Suprapubic skin (tissue), 4 donors: ENCODE measurements around the gene PPP1R3G. TPM values are rescaled to one million over a fixed set of nuclear protein-coding genes. Genes with fewer than 3 reads are reported as not detected.
"Not testable (repeated sequence)": the region's sequence is repeated elsewhere in the genome, so short reads cannot be mapped to it uniquely, and the experiment has no call there.

ENCODE experiments used
- DNase-seq, 2 donors: peaks; one replicate each; pipeline ENCODE4 v3.0.0-alpha.2; 2019; ENCODE audit warnings: low spot score in 2 of 2
- H3K27ac ChIP-seq: fragments of 200-600 bp; sonication (generic); one replicate; pipeline ENCODE4 v1.5.1; 2019
- H3K27me3 ChIP-seq: fragments of 200-600 bp; sonication (generic); one replicate; pipeline ENCODE4 v1.5.1; 2019
- H3K36me3 ChIP-seq: fragments of 200-600 bp; sonication (generic); one replicate; pipeline ENCODE4 v1.5.1; 2019
- H3K4me1 ChIP-seq: fragments of 200-600 bp; sonication (generic); one replicate; pipeline ENCODE4 v1.5.1; 2019
- H3K4me3 ChIP-seq: fragments of 200-600 bp; sonication (generic); one replicate; pipeline ENCODE4 v1.5.1; 2019; ENCODE audit warnings: mild to moderate bottlenecking
- H3K9me3 ChIP-seq: fragments of 200-600 bp; sonication (generic); one replicate; pipeline ENCODE4 v1.5.1; 2019
- EP300 ChIP-seq: sonication (generic); formaldehyde crosslinking; IDR thresholded peaks from one replicate; pipeline ENCODE4 v1.6.1; 2017; ENCODE audit warnings: antibody characterized with exemption
- POLR2A ChIP-seq, 2 donors: fragments of 450-650 bp; IDR thresholded peaks; one replicate each; pipeline ENCODE4 v1.6.1; 2017; ENCODE audit warnings: antibody characterized with exemption in 2 of 2, mild to moderate bottlenecking in 2 of 2, moderate library complexity in 2 of 2
- POLR2AphosphoS5 ChIP-seq, 3 donors: sonication (generic); formaldehyde crosslinking; IDR thresholded peaks; one replicate each; pipeline ENCODE4 v1.6.1; 2017; ENCODE audit warnings: antibody characterized with exemption in 3 of 3
- WGBS: methylation state at CpG from one replicate; pipeline ENCODE4 v1.1.5; 2018; 5-methylcytosine and 5-hydroxymethylcytosine counted together
- total RNA-seq, 4 donors: library from RNA; depleted of rRNA; stranded (reverse); fragments of >200 nt; gene quantifications; one replicate each; pipeline ENCODE4 v1.1.0, GENCODE V29; 2016
- TF ChIP-seq, protein P1 (sequence below), 2 donors: fragments of 200-600 bp in 1 of 2; fragments of 450-650 bp in 1 of 2; sonication (generic) in 1 of 2; IDR thresholded peaks; one replicate each; pipeline ENCODE4 v1.5.1; 2016 to 2019; ENCODE audit warnings: antibody characterized with exemption in 2 of 2, mild to moderate bottlenecking in 1 of 2, moderate library complexity in 1 of 2

Gene PPP1R3G
- total RNA-seq, 4 donors from 2014 or later = 0.38 to 0.80 (median 0.67) TPM

- peaks cover 17% of the 10 kb centered on the region for H3K9me3 ChIP-seq
- H3K27ac ChIP-seq = no peak overlapping the region
- peaks cover 5% of the 10 kb centered on the region for H3K4me1 ChIP-seq
- H3K27me3 ChIP-seq = no peaks in the 10 kb centered on the region
- WGBS = 58% methylated on average over 1 of the region's 1 CpG
- no peak for DNase-seq
- no peak overlapping the region for H3K4me3 ChIP-seq
- no peaks in the 10 kb centered on the region for H3K36me3 ChIP-seq
- no peak for TF ChIP-seq EP300
- no peak for TF ChIP-seq POLR2A (IDR thresholded peaks at IDR 0.05)
- TF ChIP-seq POLR2AphosphoS5 (IDR thresholded peaks at IDR 0.05) = no peak
- TF ChIP-seq, protein P1, sequence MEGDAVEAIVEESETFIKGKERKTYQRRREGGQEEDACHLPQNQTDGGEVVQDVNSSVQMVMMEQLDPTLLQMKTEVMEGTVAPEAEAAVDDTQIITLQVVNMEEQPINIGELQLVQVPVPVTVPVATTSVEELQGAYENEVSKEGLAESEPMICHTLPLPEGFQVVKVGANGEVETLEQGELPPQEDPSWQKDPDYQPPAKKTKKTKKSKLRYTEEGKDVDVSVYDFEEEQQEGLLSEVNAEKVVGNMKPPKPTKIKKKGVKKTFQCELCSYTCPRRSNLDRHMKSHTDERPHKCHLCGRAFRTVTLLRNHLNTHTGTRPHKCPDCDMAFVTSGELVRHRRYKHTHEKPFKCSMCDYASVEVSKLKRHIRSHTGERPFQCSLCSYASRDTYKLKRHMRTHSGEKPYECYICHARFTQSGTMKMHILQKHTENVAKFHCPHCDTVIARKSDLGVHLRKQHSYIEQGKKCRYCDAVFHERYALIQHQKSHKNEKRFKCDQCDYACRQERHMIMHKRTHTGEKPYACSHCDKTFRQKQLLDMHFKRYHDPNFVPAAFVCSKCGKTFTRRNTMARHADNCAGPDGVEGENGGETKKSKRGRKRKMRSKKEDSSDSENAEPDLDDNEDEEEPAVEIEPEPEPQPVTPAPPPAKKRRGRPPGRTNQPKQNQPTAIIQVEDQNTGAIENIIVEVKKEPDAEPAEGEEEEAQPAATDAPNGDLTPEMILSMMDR (IDR thresholded peaks at IDR 0.05) = no peak
Observed at GRCh38 chr6:5053864-5054244, 31.3 kb upstream of the PPP1R3G start.

DNA sequence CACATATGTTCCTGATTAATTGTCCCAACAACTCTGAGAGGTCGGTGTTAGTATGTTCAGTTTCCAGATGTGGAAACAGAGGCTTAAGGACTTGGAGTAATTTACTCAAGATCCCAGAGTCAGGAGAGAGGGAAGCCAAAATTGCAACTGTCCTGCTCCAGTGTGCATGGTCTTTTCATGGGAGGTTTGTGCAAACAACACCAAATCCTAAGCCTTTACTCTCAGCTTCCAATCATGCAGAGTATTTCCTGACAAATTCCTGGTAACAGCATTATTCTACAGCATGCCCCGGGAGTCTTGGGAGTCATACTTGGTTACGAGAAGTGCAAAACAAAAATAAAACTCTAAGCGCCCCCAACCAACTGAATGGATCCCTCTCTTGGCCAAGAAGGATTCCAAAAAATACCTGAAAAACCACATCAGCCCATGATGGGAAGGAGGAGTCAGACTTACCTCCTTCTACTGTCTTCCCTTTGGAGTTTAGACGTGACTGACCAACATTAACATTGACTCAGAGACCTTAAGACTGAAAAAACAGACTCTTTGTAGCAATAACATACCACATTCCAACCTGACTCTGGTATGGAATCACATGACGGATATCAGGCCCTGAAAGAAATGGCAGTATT is 30.8 kb upstream of the PPP1R3G start:
- peaks cover 5% of the 10 kb centered on the region for H3K4me1 ChIP-seq
- no peaks in the 10 kb centered on the region for H3K36me3 ChIP-seq
- DNase-seq = no peak
- no peaks in the 10 kb centered on the region for H3K27me3 ChIP-seq
- peaks cover 17% of the 10 kb centered on the region for H3K9me3 ChIP-seq
- H3K27ac ChIP-seq = no peak overlapping the region
- WGBS = 57% methylated on average over 6 of the region's 6 CpGs
- no peak overlapping the region for H3K4me3 ChIP-seq
- TF ChIP-seq POLR2A (IDR thresholded peaks at IDR 0.05) = no peak
- TF ChIP-seq, protein P1 (IDR thresholded peaks at IDR 0.05) = no peak
- no peak for TF ChIP-seq EP300
- no peak for TF ChIP-seq POLR2AphosphoS5 (IDR thresholded peaks at IDR 0.05)

DNA sequence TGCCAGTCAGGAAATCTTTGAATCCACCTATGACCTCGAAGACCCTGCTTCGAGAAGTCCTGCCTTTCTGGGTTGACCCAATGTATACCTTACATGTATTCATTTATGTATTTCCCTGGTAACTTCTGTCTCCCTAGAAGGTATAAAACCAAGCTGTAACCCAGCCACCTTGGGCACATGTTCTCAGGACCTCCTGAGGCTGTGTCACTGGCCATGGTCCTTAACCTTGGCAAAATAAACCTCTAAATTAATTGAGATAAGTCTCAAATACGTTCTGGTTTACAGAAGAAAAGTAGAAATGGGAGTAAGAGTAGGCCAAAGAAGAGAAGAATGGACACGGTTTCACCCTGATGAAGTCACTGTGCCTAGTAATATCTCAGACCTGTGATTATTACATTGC is 30.0 kb upstream of the PPP1R3G start:
- Histone ChIP-seq H3K9me3 (peaks cover 16% of the 10 kb centered on the region), H3K36me3 (no peaks in the 10 kb centered on the region), H3K4me3 (no peak overlapping the region), H3K27ac (no peak overlapping the region), H3K27me3 (no peaks in the 10 kb centered on the region), H3K4me1 (peaks cover 5% of the 10 kb centered on the region)
- 93% methylated on average over 4 of the region's 4 CpGs for WGBS
- no peak for DNase-seq
- no peak for TF ChIP-seq POLR2AphosphoS5 (IDR thresholded peaks at IDR 0.05)
- TF ChIP-seq EP300 = no peak
- TF ChIP-seq, protein P1 (IDR thresholded peaks at IDR 0.05) = no peak
- no peak for TF ChIP-seq POLR2A (IDR thresholded peaks at IDR 0.05)

- DNase-seq = no peak
- TF ChIP-seq POLR2AphosphoS5 (IDR thresholded peaks at IDR 0.05) = no peak
- TF ChIP-seq, protein P1 (IDR thresholded peaks at IDR 0.05) = no peak
- no peak for TF ChIP-seq POLR2A (IDR thresholded peaks at IDR 0.05)
- TF ChIP-seq EP300 = no peak
Observed at GRCh38 chr6:5058254-5058653, 26.9 kb upstream of the PPP1R3G start.

DNA sequence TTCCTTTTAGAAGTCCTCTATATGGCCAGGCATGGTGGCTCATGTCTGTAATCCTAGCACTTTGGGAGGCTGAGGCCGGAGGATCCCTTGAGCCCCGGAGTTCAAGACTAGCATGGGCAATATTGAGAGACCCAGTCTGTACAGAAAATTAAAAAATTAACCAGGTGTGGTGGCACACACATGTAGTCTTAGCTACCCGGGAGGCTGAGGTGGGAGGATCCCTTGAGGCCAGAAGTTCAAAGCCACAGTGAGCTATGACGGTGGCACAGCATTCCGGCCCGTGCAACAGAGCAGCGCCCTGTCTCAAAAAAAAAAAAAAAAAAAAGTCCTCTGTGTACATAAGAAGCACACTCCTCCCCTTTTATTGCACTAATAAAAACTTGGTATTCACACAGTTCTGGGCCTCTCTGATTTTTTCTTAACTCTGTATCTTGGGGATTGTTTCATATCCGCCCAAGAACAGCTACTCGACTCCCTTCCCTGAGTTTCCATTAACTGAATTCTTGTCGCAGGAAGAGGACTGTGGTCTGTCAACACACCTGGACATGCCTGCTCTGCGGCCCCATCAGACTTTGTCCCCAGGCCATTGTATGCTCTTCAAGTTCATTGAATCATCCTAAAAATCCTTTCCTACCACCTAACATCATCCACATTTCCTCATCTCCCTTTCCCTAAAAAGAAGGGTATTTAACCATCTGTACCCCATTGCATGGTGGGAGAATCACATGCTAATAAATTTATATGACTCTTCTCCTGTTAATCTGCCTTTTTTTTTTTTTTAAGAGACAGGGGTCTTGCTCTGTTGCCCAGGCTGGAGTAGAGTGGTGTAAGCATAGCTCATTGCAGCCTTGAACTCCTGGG is 25.9 kb upstream of the PPP1R3G start:
- H3K4me1 ChIP-seq = no peaks in the 10 kb centered on the region
- TF ChIP-seq POLR2AphosphoS5 (IDR thresholded peaks at IDR 0.05) = no peak
- TF ChIP-seq POLR2A (IDR thresholded peaks at IDR 0.05) = no peak
- no peak for TF ChIP-seq EP300
- TF ChIP-seq, protein P1 (IDR thresholded peaks at IDR 0.05) = no peak
- H3K27ac ChIP-seq = no peak overlapping the region
- no peaks in the 10 kb centered on the region for H3K36me3 ChIP-seq
- no peaks in the 10 kb centered on the region for H3K9me3 ChIP-seq
- WGBS = 91% methylated on average over 11 of the region's 11 CpGs
- H3K4me3 ChIP-seq = no peak overlapping the region
- no peak for DNase-seq
- no peaks in the 10 kb centered on the region for H3K27me3 ChIP-seq

More at GRCh38 chr6:5058254-5058653, 26.9 kb upstream of the PPP1R3G start:
- Histone ChIP-seq H3K27me3 (no peaks in the 10 kb centered on the region), H3K4me1 (peaks cover 5% of the 10 kb centered on the region), H3K36me3 (no peaks in the 10 kb centered on the region), H3K4me3 (no peak overlapping the region), H3K27ac (no peak overlapping the region), H3K9me3 (no peaks in the 10 kb centered on the region)
- 85% methylated on average over 8 of the region's 8 CpGs for WGBS

GRCh38 chr6:5060439-5060838 is 24.7 kb upstream of the PPP1R3G start:
- H3K27ac ChIP-seq, H3K4me1 ChIP-seq, H3K27me3 ChIP-seq, H3K9me3 ChIP-seq, H3K36me3 ChIP-seq, H3K4me3 ChIP-seq, DNase-seq: not testable (repeated sequence)
- 98% methylated on average over 9 of the region's 9 CpGs for WGBS
